ENCODE measurements around the gene OXGR1.

Gene OXGR1

GRCh38 chr13:96994017-96994857 is at the start of gene OXGR1:
TSS of gene OXGR1 (minus strand) at chr13:96994476. CDS start at chr13:96987759, 6,717 bp downstream.
- no peak for TF ChIP-seq CTCF (IDR thresholded peaks at IDR 0.05; ENCODE audit: poor library complexity, severe bottlenecking)
- ATAC-seq (ENCODE audit: low read depth) (peak; percentile 46), DNase-seq (ENCODE audit: low spot score) (no peak)
- peaks cover 48% of the 10 kb centered on the region for H3K27me3 ChIP-seq (ENCODE audit: insufficient read depth, poor library complexity, severe bottlenecking)
- peak within 1 kb of the TSS; percentile 18 for H3K4me3 ChIP-seq (ENCODE audit: severe bottlenecking)
- H3K9me3 ChIP-seq (ENCODE audit: severe bottlenecking): no peaks in the 10 kb centered on the region
- H3K4me1 ChIP-seq (ENCODE audit: insufficient read depth, poor library complexity, severe bottlenecking): no peaks in the 10 kb centered on the region
- H3K36me3 ChIP-seq (ENCODE audit: low read depth): no peaks in the 10 kb centered on the region
- no peak within 1 kb of the TSS for H3K27ac ChIP-seq (ENCODE audit: poor library complexity, severe bottlenecking)

DNA sequence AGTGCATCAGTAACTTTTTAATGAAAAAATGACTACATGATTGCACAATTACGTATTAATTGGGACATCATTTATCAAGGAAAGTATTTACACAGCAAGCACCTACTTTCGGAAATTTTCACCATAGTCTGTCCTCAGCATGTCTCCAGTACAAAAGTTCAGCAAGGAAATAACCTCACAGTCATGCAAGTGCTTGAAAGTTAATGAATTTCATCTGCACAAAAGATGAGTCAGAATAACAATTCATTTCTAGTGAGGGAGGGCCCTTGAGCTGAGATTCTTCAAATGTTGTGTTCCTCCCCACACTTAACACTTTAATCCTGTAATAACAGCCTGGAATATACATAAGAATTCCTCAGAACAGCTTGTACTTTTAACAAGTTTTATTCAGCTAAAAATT is 49.0 kb upstream of the OXGR1 start:
- no peak overlapping the region for H3K27ac ChIP-seq (ENCODE audit: poor library complexity, severe bottlenecking)
- no peak for DNase-seq (ENCODE audit: low spot score)

GRCh38 chr13:97030705-97031452 is 36.6 kb upstream of the OXGR1 start:
- TF ChIP-seq CTCF (IDR thresholded peaks at IDR 0.05; ENCODE audit: poor library complexity, severe bottlenecking): peak; percentile 44

More for the DNA sequence above, 49.0 kb upstream of the OXGR1 start:
- Histone ChIP-seq H3K4me1 (ENCODE audit: insufficient read depth, poor library complexity, severe bottlenecking) (no peaks in the 10 kb centered on the region), H3K27me3 (ENCODE audit: insufficient read depth, poor library complexity, severe bottlenecking) (no peaks in the 10 kb centered on the region), H3K9me3 (ENCODE audit: severe bottlenecking) (no peaks in the 10 kb centered on the region), H3K36me3 (ENCODE audit: low read depth) (no peaks in the 10 kb centered on the region), H3K4me3 (ENCODE audit: severe bottlenecking) (no peak overlapping the region)
- no peak for ATAC-seq (ENCODE audit: low read depth)
- no peak for TF ChIP-seq CTCF (IDR thresholded peaks at IDR 0.05; ENCODE audit: poor library complexity, severe bottlenecking)

GRCh38 chr13:97028441-97029299 is 34.4 kb upstream of the OXGR1 start:
- H3K27ac ChIP-seq (ENCODE audit: poor library complexity, severe bottlenecking): no peak overlapping the region
- H3K4me3 ChIP-seq (ENCODE audit: severe bottlenecking): no peak overlapping the region
- DNase-seq (ENCODE audit: low spot score) (no peak), ATAC-seq (ENCODE audit: low read depth) (0 out of 3 replicates have a peak, but pooled peaks have one; percentile 27)
- no peaks in the 10 kb centered on the region for H3K36me3 ChIP-seq (ENCODE audit: low read depth)
- TF ChIP-seq CTCF (IDR thresholded peaks at IDR 0.05; ENCODE audit: poor library complexity, severe bottlenecking): peak; percentile 94
- no peaks in the 10 kb centered on the region for H3K4me1 ChIP-seq (ENCODE audit: insufficient read depth, poor library complexity, severe bottlenecking)
- H3K9me3 ChIP-seq (ENCODE audit: severe bottlenecking): no peaks in the 10 kb centered on the region
- H3K27me3 ChIP-seq (ENCODE audit: insufficient read depth, poor library complexity, severe bottlenecking): no peaks in the 10 kb centered on the region

More at GRCh38 chr13:97030705-97031452, 36.6 kb upstream of the OXGR1 start:
- Histone ChIP-seq H3K4me3 (ENCODE audit: severe bottlenecking) (no peak overlapping the region), H3K27ac (ENCODE audit: poor library complexity, severe bottlenecking) (no peak overlapping the region), H3K36me3 (ENCODE audit: low read depth) (no peaks in the 10 kb centered on the region), H3K4me1 (ENCODE audit: insufficient read depth, poor library complexity, severe bottlenecking) (no peaks in the 10 kb centered on the region), H3K9me3 (ENCODE audit: severe bottlenecking) (no peaks in the 10 kb centered on the region), H3K27me3 (ENCODE audit: insufficient read depth, poor library complexity, severe bottlenecking) (no peaks in the 10 kb centered on the region)
- ATAC-seq (ENCODE audit: low read depth) (no peak), DNase-seq (ENCODE audit: low spot score) (no peak)

Measured in RWPE2 (cell line).